Glutamatergic neuron (in vitro differentiated cells): ENCODE measurements around the gene ACSF3. TPM values are rescaled to one million over a fixed set of nuclear protein-coding genes. Genes with fewer than 3 reads are reported as not detected.

Source experiments
- DNase-seq: peaks from one replicate; pipeline ENCODE4 v3.0.0; 2022
- H3K27ac Mint-ChIP-seq: one replicate; pipeline ENCODE4 v1.8.0; 2020; ENCODE audit warnings: mild to moderate bottlenecking, mixed read lengths, inconsistent platforms; ENCODE audit not compliant: unreplicated experiment
- H3K27me3 Mint-ChIP-seq: one replicate; pipeline ENCODE4 v1.8.0; 2020; ENCODE audit warnings: mild to moderate bottlenecking, moderate library complexity, mixed read lengths, inconsistent platforms; ENCODE audit not compliant: unreplicated experiment
- H3K36me3 Mint-ChIP-seq: one replicate; pipeline ENCODE4 v1.8.0; 2020; ENCODE audit warnings: mild to moderate bottlenecking, mixed read lengths, inconsistent platforms; ENCODE audit not compliant: unreplicated experiment
- H3K4me1 Mint-ChIP-seq: one replicate; pipeline ENCODE4 v1.8.0; 2020; ENCODE audit warnings: mild to moderate bottlenecking, low read depth, mixed read lengths, inconsistent platforms; ENCODE audit not compliant: unreplicated experiment
- H3K4me3 Mint-ChIP-seq: one replicate; pipeline ENCODE4 v1.8.0; 2020; ENCODE audit warnings: mild to moderate bottlenecking, mixed read lengths, inconsistent platforms; ENCODE audit not compliant: unreplicated experiment
- H3K9me3 Mint-ChIP-seq: one replicate; pipeline ENCODE4 v1.8.0; 2020; ENCODE audit warnings: mild to moderate bottlenecking, moderate library complexity, mixed read lengths, inconsistent platforms; ENCODE audit not compliant: unreplicated experiment
- CTCF ChIP-seq: fragments of 200-600 bp; sonication (generic); IDR thresholded peaks from one replicate; pipeline ENCODE4 v1.5.0; 2021; ENCODE audit not compliant: partially characterized antibody, unreplicated experiment
- total RNA-seq: library from RNA; stranded (reverse); fragmentation: NEBNext Ultra II Directional; extraction: Animal tissue kit (Norgen Biotek cat#: 25700); gene quantifications from one replicate; pipeline ENCODE4 v1.2.1, GENCODE V29; 2021; ENCODE audit not compliant: unreplicated experiment

ACSF3 gene
- total RNA-seq, 1 donor from 2014 or later = 29.3 TPM

DNA sequence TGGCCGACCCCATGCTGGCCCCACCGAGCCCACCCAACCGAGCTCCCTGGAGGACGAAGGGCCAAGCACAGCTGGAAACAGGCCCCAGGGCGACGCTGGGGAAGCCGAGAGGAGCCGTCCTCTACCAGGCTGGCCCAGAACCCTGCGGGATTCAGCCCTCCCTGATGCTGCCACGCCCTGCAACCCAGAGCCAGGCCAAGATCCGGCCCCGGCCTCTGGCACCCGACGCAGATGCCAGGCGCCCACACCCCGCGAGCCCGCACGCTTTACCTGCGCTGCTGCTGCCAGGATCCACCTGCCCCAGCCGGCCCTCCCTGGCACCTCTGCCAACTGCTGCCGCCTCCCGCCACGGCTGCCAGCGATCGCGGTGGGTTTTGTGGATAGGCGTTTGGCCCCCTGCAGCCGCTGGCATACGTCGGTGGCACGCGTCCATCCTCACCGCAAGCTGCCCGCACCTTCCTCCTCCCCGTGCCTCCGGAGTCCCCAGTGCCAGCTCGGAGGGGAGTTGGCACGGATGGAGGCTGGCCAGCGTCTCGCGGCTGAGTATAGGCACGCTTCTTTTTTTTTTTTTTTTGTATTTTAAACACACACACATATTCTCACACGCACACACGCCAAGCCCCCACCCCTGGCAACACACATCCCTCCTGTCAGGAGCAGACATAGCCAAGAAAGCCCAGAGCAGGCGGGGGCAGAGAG, 41.3 kb upstream of the ACSF3 start:
- Mint-ChIP-seq H3K4me1 (peaks cover 8% of the 10 kb centered on the region), H3K4me3 (no peak overlapping the region), H3K36me3 (no peaks in the 10 kb centered on the region), H3K27me3 (peaks cover 4% of the 10 kb centered on the region), H3K9me3 (peaks cover 2% of the 10 kb centered on the region), H3K27ac (no peak overlapping the region)
- TF ChIP-seq CTCF = no peak
- DNase-seq = peak; percentile 9

GRCh38 chr16:89052890-89053724, 40.5 kb upstream of the ACSF3 start:
- TF ChIP-seq CTCF = no peak
- H3K27ac Mint-ChIP-seq = no peak overlapping the region
- no peak for DNase-seq
- H3K36me3 Mint-ChIP-seq = no peaks in the 10 kb centered on the region
- peaks cover 4% of the 10 kb centered on the region for H3K27me3 Mint-ChIP-seq
- peaks cover 2% of the 10 kb centered on the region for H3K9me3 Mint-ChIP-seq
- no peak overlapping the region for H3K4me3 Mint-ChIP-seq
- H3K4me1 Mint-ChIP-seq = peaks cover 7% of the 10 kb centered on the region

- no peak overlapping the region for H3K4me3 Mint-ChIP-seq
- H3K9me3 Mint-ChIP-seq = peaks cover 2% of the 10 kb centered on the region
- no peak for DNase-seq
- peaks cover 7% of the 10 kb centered on the region for H3K4me1 Mint-ChIP-seq
- no peaks in the 10 kb centered on the region for H3K36me3 Mint-ChIP-seq
- TF ChIP-seq CTCF = no peak
- H3K27me3 Mint-ChIP-seq = peaks cover 4% of the 10 kb centered on the region
- no peak overlapping the region for H3K27ac Mint-ChIP-seq
Measured at GRCh38 chr16:89053725-89054029, 40.0 kb upstream of the ACSF3 start.

DNA sequence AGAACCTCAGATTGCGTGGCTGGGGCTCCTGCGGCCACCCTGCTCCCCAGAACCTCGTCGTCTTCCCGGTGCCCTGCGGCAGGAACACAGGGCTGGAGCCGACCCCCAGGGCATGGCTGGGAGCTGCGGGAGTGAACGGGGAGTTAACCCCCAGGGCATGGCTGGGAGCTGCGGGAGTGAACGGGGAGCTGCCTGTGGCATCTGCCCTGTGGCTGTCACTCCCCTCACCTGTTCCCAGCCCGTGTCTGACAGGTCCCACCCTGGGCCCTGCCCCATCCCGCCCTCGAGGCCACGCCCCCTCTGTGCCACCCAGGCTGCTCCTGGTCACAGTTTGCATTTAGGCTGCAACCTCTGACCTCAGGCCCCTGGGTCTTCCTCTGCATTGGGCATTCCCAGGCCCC, 39.4 kb upstream of the ACSF3 start:
- Mint-ChIP-seq H3K9me3 (peaks cover 2% of the 10 kb centered on the region), H3K27me3 (peaks cover 4% of the 10 kb centered on the region), H3K4me1 (peaks cover 4% of the 10 kb centered on the region), H3K36me3 (no peaks in the 10 kb centered on the region), H3K27ac (no peak overlapping the region), H3K4me3 (no peak overlapping the region)
- DNase-seq = no peak
- TF ChIP-seq CTCF = no peak

GRCh38 chr16:89054714-89055113, 38.9 kb upstream of the ACSF3 start:
- no peak overlapping the region for H3K4me3 Mint-ChIP-seq
- H3K27ac Mint-ChIP-seq = no peak overlapping the region
- peaks cover under 1% of the 10 kb centered on the region for H3K9me3 Mint-ChIP-seq
- H3K36me3 Mint-ChIP-seq = no peaks in the 10 kb centered on the region
- no peak for DNase-seq
- TF ChIP-seq CTCF = no peak
- H3K27me3 Mint-ChIP-seq = peaks cover 3% of the 10 kb centered on the region
- peaks cover 3% of the 10 kb centered on the region for H3K4me1 Mint-ChIP-seq
